C4-2B (cell line): ENCODE results near the gene RBP5.

Experiments
- H3K27ac ChIP-seq: fragments of 450-650 bp; 2 replicates; pipeline ENCODE4 v1.5.1; 2017
- ZFX ChIP-seq: fragments of 450-650 bp; IDR thresholded peaks from 2 replicates; pipeline ENCODE4 v1.6.1; 2017
- TF ChIP-seq, protein P1 (sequence below): fragments of 450-650 bp; conservative IDR thresholded peaks from 2 replicates; pipeline ENCODE4 v1.5.1; 2017; ENCODE audit warnings: mild to moderate bottlenecking

Gene RBP5

DNA sequence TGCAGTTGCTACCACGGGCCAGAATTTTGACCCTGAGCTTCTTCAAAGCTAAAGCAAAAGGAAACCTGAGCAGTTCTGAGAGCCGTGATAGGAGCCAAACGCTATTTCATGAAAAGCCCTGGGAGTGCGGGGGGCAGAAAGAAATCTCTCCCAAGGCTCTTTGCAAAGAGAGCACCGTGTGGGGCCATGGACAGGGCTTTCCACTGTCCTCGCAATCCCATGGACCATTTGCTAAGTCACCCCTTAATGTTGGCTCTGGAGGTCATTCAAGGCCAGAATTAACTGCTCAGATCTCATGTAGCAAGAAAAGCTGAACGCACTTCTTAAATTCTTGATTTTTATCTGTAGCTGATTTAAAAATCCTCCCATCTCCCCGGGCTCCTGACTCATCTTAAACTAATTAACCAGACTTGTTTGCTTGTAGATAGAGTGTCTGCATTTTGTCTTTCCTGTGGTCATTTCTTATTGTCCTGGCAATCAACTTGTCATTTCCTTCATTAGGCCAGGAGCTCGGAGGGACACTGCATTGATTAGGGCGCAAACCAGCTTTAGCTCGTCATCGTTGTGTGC lies 26.3 kb upstream of the RBP5 start:
- no peak overlapping the region for H3K27ac ChIP-seq
- TF ChIP-seq, protein P1, sequence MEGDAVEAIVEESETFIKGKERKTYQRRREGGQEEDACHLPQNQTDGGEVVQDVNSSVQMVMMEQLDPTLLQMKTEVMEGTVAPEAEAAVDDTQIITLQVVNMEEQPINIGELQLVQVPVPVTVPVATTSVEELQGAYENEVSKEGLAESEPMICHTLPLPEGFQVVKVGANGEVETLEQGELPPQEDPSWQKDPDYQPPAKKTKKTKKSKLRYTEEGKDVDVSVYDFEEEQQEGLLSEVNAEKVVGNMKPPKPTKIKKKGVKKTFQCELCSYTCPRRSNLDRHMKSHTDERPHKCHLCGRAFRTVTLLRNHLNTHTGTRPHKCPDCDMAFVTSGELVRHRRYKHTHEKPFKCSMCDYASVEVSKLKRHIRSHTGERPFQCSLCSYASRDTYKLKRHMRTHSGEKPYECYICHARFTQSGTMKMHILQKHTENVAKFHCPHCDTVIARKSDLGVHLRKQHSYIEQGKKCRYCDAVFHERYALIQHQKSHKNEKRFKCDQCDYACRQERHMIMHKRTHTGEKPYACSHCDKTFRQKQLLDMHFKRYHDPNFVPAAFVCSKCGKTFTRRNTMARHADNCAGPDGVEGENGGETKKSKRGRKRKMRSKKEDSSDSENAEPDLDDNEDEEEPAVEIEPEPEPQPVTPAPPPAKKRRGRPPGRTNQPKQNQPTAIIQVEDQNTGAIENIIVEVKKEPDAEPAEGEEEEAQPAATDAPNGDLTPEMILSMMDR, result no peak
- no peak for TF ChIP-seq ZFX

DNA sequence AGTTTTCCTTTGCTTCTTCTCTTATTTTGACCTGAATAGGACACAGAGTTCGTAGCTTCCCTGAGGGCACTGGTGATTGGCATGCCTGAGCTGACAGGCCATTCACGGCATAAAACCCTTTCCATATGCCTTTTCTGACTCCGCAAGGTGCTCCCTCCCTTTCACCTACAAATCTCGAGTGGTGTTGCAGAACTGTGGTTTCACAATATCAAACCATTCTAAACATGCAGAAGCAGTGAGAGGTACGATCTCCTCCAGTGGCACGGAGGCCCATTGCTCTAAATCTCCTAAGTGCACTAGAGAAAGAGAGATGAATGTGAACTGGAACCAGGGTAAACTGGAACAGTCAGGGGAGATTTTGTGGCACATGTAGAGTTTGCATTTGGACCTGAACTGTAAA lies 25.4 kb upstream of the RBP5 start:
- no peak overlapping the region for H3K27ac ChIP-seq

DNA sequence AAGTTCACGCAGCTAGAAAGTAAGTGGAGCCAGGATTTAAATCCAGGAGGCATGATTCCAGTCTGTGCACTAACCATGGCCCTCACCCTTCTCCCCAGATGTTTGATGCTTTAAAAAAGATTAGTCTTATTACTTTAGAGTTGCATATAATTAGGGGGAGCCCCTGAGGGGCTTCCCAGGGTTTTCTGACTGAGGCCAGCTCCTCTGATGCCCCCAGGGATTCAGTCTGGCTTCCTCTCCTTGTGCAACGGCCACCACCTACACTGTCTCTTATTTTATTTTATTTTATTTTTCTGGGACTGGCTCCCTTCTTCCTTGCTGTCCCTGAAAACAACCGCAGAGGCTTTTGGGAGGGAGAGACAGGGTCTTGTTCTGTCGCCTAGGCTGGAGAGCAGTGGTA lies 24.1 kb upstream of the RBP5 start:
- no peak overlapping the region for H3K27ac ChIP-seq
- TF ChIP-seq, protein P1, result no peak
- no peak for TF ChIP-seq ZFX

More for the DNA sequence above, 25.4 kb upstream of the RBP5 start:
- TF ChIP-seq ZFX, result no peak
- TF ChIP-seq, protein P1, result no peak

DNA sequence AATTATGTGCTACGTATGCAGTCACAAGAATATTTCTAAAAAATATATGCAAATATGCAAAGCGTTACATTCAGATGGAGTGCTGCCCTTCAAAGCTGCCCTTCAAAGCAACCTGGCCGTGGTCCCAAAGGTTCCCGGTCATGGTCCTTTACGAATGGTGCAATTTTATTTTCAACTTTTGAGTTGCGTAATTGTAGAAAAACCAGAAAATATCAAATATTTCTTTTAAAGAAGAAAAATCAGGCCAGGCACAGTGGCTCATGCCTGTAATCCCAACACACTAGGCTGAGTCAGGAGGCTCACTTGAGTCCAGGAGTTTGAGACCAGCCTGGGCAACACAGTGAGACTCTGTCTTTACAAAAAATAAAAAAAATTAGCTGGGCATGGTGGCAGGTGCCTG lies 22.8 kb upstream of the RBP5 start:
- TF ChIP-seq ZFX, result no peak
- TF ChIP-seq, protein P1, result no peak
- no peak overlapping the region for H3K27ac ChIP-seq

DNA sequence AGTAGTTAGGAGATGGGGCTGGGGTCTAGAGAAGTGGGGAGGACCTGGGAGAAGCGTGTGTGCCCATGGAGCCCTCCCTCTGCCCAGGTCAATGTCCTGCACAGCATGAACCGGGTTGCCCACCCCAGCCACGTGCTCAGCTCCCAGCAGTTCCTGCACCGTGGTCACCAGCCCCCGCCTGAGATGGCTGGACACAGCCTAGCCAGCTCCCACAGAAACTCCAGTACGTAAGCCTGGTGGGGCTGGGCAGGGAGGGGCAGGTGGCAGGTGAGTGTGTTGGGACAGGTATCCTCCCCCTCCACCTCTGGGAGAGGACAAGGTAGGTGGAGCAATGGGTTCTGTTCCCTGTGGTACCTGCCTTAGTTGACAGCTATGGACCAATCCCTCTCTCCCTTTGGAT lies 22.2 kb upstream of the RBP5 start:
- no peak for TF ChIP-seq ZFX
- TF ChIP-seq, protein P1, result no peak
- H3K27ac ChIP-seq, result no peak overlapping the region

DNA sequence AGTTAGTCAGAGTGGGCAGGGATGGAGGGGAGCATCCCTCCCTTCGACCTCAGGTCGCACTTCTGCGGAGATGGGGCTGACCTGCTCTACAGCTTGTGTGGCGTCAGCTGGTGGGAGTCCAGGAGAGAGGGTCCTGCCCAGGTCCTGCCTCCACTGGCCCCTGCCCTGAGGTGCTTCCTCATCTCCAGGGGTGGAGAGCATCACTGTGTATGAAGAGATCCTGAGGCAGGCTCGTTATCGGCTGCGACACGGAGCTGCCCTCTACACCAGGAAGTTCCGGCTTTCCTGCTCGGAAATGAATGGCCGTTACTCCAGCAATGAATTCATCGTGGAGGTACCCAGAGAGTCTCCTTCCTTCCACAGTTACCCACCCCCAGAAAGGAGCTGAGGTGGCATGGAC lies 21.7 kb upstream of the RBP5 start:
- H3K27ac ChIP-seq, result no peak overlapping the region
- TF ChIP-seq ZFX, result no peak

DNA sequence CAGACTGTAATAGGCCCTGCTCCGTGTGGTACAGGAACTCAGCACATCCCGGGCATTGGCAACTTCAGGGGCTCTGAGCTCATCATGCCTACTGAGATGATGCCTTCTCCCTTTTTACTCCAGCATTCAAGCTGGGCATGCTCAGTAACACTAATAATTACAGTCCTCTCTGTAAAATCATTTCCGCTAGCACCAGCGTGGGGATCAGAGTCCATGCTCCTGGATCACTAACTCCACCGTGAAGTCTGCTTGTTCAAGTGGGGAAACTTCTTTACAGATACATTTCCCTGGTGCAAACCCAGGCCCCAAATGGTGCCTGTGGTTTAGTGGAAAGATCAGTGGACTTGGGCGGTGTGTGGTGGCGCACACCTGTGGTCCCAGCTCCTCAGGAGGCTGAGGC lies 18.2 kb upstream of the RBP5 start:
- H3K27ac ChIP-seq, result no peak overlapping the region
- TF ChIP-seq, protein P1, result no peak
- TF ChIP-seq ZFX, result no peak

DNA sequence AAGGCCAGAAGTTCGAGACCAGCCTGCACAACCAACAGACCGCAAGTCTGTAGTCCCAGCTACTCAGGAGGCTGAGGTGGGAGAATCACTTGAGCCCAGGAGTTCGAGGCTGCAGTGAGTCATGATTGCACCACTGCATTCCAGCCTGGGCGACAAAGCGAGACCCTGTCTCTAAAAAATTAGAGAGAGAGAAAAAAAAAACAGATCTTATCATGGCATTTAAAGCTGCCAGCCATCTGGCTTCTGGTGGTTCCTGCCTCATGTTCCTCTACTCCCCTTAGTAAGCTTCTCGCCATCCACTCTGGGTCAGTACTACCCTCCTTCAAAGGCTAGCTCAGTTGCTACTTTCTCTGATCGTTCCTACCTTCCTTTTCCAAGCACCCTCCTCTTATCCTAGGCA lies 17.5 kb upstream of the RBP5 start:
- H3K27ac ChIP-seq, result no peak overlapping the region
- no peak for TF ChIP-seq ZFX
- TF ChIP-seq, protein P1, result no peak
